OCI-LY1 (cell line): Measurements from ENCODE around the gene C11orf87.

Source experiments
- H2AFZ ChIP-seq: fragments of 200-600 bp; sonication (generic), shearing (Covaris generic); 2 replicates; pipeline ENCODE4 v1.6.0; 2014; ENCODE audit warnings: antibody characterized with exemption, mild to moderate bottlenecking, low read length
- H3F3A ChIP-seq: fragments of 200-600 bp; sonication (generic), shearing (Covaris generic); 2 replicates; pipeline ENCODE4 v1.6.0; 2014; ENCODE audit warnings: mild to moderate bottlenecking, antibody characterized with exemption, low read length, moderate library complexity; ENCODE audit not compliant: insufficient read depth
- H3K27ac ChIP-seq: fragments of 200-600 bp; sonication (generic); 2 replicates; pipeline ENCODE4 v1.5.1; 2014; ENCODE audit warnings: low read length, mixed run types, mild to moderate bottlenecking, low read depth; ENCODE audit not compliant: poor library complexity, severe bottlenecking
- H3K27me3 ChIP-seq: fragments of 200-600 bp; sonication (generic); 2 replicates; pipeline ENCODE4 v1.6.0; 2014; ENCODE audit warnings: antibody characterized with exemption, mild to moderate bottlenecking, low read length, moderate library complexity; ENCODE audit not compliant: insufficient read depth
- H3K36me3 ChIP-seq: fragments of 200-600 bp; sonication (generic); 2 replicates; pipeline ENCODE4 v1.6.1; 2014; ENCODE audit warnings: mild to moderate bottlenecking, antibody characterized with exemption, low read length, moderate library complexity, mixed read lengths; ENCODE audit not compliant: insufficient read depth
- H3K4me1 ChIP-seq: fragments of 200-600 bp; sonication (generic); 2 replicates; pipeline ENCODE4 v1.5.1; 2014; ENCODE audit warnings: mild to moderate bottlenecking, low read length, moderate library complexity; ENCODE audit not compliant: insufficient read depth, severe bottlenecking
- H3K4me2 ChIP-seq: fragments of 200-600 bp; sonication (generic), shearing (Covaris generic); 2 replicates; pipeline ENCODE4 v1.6.1; 2014; ENCODE audit warnings: low read length
- H3K4me3 ChIP-seq: fragments of 200-600 bp; sonication (generic); 2 replicates; pipeline ENCODE4 v1.5.1; 2014; ENCODE audit warnings: low read length, low read depth, mild to moderate bottlenecking, mixed read lengths; ENCODE audit not compliant: poor library complexity, severe bottlenecking
- H3K79me2 ChIP-seq: fragments of 200-600 bp; shearing (Covaris generic); 2 replicates; pipeline ENCODE4 v1.6.1; 2016; ENCODE audit warnings: mixed run types, low read length, mixed read lengths; ENCODE audit not compliant: insufficient read depth
- H3K9ac ChIP-seq: fragments of 200-600 bp; sonication (generic), shearing (Covaris generic); 2 replicates; pipeline ENCODE4 v1.6.1; 2014; ENCODE audit warnings: mild to moderate bottlenecking, low read length, mixed read lengths
- H3K9me2 ChIP-seq: fragments of 200-600 bp; sonication (generic), shearing (Covaris generic); 2 replicates; pipeline ENCODE4 v1.6.1; 2014; ENCODE audit warnings: low read depth, mild to moderate bottlenecking, low read length, mixed read lengths
- H3K9me3 ChIP-seq: fragments of 200-600 bp; shearing (Covaris generic); 2 replicates; pipeline ENCODE4 v1.6.1; 2014; ENCODE audit warnings: low read length, mixed read lengths
- H4K20me1 ChIP-seq: fragments of 200-600 bp; sonication (generic), shearing (Covaris generic); 2 replicates; pipeline ENCODE4 v1.6.0; 2016; ENCODE audit warnings: mild to moderate bottlenecking, low read length; ENCODE audit not compliant: insufficient read depth
- CTCF ChIP-seq: fragments of 200-600 bp; sonication (generic), shearing (Covaris generic); IDR thresholded peaks from 2 replicates; pipeline ENCODE4 v1.5.1; 2017; ENCODE audit warnings: mild to moderate bottlenecking, antibody characterized with exemption, low read length, moderate library complexity, mixed read lengths
- EZH2 ChIP-seq: fragments of 200-600 bp; sonication (generic), shearing (Covaris generic); IDR thresholded peaks from 2 replicates; pipeline ENCODE4 v1.8.0; 2017; ENCODE audit warnings: borderline replicate concordance, mixed run types, mild to moderate bottlenecking, antibody characterized with exemption, low read length, moderate library complexity, mixed read lengths

C11orf87 gene

GRCh38 chr11:109377039-109377742, 44.8 kb upstream of the C11orf87 start:
- Histone ChIP-seq H2AFZ (no peak overlapping the region), H3K4me2 (no peak overlapping the region), H3K9me2 (no peaks in the 10 kb centered on the region), H3K9me3 (no peaks in the 10 kb centered on the region), H4K20me1 (no peaks in the 10 kb centered on the region), H3K4me3 (no peak overlapping the region), H3K9ac (no peak overlapping the region), H3K79me2 (no peaks in the 10 kb centered on the region), H3K27me3 (no peaks in the 10 kb centered on the region), H3K27ac (no peak overlapping the region), H3F3A (no peaks in the 10 kb centered on the region), H3K36me3 (no peaks in the 10 kb centered on the region), H3K4me1 (no peaks in the 10 kb centered on the region)
- TF ChIP-seq EZH2, result no peak
- TF ChIP-seq CTCF, result no peak

GRCh38 chr11:109378034-109378433, 44.0 kb upstream of the C11orf87 start:
- Histone ChIP-seq H3K36me3 (no peaks in the 10 kb centered on the region), H3K4me1 (no peaks in the 10 kb centered on the region), H3K79me2 (no peaks in the 10 kb centered on the region), H3K4me3 (no peak overlapping the region), H3F3A (no peaks in the 10 kb centered on the region), H3K4me2 (no peak overlapping the region), H3K27ac (no peak overlapping the region), H4K20me1 (no peaks in the 10 kb centered on the region), H2AFZ (no peak overlapping the region), H3K9me3 (no peaks in the 10 kb centered on the region), H3K9ac (no peak overlapping the region), H3K27me3 (no peaks in the 10 kb centered on the region), H3K9me2 (no peaks in the 10 kb centered on the region)
- TF ChIP-seq CTCF, result no peak
- TF ChIP-seq EZH2, result no peak

- no peaks in the 10 kb centered on the region for H3K9me2 ChIP-seq
- no peaks in the 10 kb centered on the region for H3K4me1 ChIP-seq
- H3F3A ChIP-seq, result no peaks in the 10 kb centered on the region
- no peak overlapping the region for H3K4me3 ChIP-seq
- H3K4me2 ChIP-seq, result no peak overlapping the region
- no peaks in the 10 kb centered on the region for H3K36me3 ChIP-seq
- no peaks in the 10 kb centered on the region for H4K20me1 ChIP-seq
- H3K79me2 ChIP-seq, result no peaks in the 10 kb centered on the region
- no peaks in the 10 kb centered on the region for H3K9me3 ChIP-seq
- H3K9ac ChIP-seq, result no peak overlapping the region
- TF ChIP-seq EZH2, result no peak
- no peak for TF ChIP-seq CTCF
- H3K27ac ChIP-seq, result no peak overlapping the region
- no peaks in the 10 kb centered on the region for H3K27me3 ChIP-seq
- no peak overlapping the region for H2AFZ ChIP-seq
Measured at GRCh38 chr11:109383306-109383705, 38.7 kb upstream of the C11orf87 start.
